Cardiac septum (tissue), 1 donor: ENCODE data around the gene KIDINS220. TPM values are rescaled to one million over a fixed set of nuclear protein-coding genes. Genes with fewer than 3 reads are reported as not detected.

Source experiments
- DNase-seq: peaks from one replicate; pipeline ENCODE4 v3.0.0-alpha.2; 2020; ENCODE audit warnings: low spot score
- intact Hi-C: fragments of 100-400 bp; cut with DNase I; formaldehyde crosslinking; loops from one replicate; pipeline ENCODE4 v1.14.0; 2022
- long read RNA-seq: library from polyadenylated mRNA; unstranded; transcript quantifications from one replicate; pipeline ENCODE4 v2.0.0, GENCODE V29; 2021
- total RNA-seq: library from RNA; stranded (reverse); fragmentation: NEBNext Ultra II Directional; extraction: Animal tissue kit (Norgen Biotek cat#: 25700); gene quantifications from one replicate; pipeline ENCODE4 v1.2.1, GENCODE V29; 2021
- donor health status: DM: no; HTN: no; CAD: no.

The KIDINS220 gene
- 111 TPM for total RNA-seq
- long read RNA-seq, full-length matches to known transcripts = 1 of 136 reads
- long read RNA-seq, partial matches to known transcripts = 73 of 136 reads
- long read RNA-seq, other reads (novel, unspliced or antisense) = 62 of 136 reads

DNA sequence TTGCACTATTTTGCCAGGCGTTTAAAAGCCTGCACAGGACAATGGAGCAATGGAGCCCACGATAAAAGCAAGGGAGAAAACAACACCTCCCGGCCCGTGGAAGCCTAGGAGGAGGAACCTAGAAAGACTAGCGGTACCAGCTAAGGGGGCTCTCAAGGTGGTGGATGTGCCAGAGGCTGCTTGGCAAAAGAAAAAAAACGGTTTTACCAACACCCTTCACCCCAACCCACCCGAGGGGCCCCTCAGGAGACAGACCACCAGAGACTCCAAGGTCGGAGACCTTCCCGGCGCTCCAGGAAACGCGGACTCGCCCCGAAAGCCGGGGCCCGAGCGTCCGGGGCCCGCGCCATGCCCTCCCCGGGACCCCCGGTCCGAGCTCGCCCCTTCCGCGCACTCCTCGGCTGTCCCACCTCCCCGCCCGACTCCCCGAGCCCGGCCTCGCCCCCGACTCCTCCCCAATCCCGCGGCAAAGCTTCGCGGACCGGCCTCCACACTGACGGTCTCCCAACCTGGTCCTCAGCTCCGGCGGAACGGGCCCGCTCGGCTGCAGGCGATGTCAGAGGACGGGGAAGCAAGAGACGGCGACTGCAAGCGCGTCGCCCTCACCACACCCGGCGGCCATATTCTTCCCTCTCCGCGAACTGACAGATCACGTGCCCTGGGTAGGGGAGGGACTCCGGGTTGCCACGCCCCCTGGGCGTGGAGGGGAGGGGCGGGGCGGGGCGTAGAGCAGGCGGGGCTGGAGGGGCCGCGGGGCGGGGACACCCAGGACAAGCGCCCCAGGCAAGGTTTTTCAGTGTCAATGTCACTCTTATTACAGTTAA, at the start of gene KIDINS220:
Gene KIDINS220 (minus strand): TSS at position 643 of the 824 bp plus-strand sequence. CDS start 10,520 bp downstream, outside the sequence.
- intact Hi-C loops = no loop called here
- peak; percentile 95 for DNase-seq

DNA sequence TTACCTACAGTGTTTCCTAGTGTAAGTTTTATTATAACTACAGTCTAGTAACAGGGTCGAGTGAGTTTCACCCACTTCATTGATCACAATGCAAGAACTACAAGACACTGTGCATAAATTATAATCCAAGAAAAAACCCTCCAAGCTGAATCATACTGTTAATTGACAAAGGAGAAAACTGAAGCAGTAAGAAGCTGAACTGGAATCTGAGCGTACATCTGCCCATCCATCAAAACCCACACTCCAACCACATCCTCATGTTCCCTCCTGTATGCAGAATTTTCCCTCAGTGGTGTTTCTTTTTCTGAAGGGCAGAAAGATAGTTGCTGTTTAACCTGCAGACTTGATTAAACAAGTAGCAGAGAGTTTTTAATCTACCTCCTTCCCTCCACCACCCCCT, 49.5 kb upstream of the KIDINS220 start:
- intact Hi-C loops = no loop called here
- DNase-seq = no peak

DNA sequence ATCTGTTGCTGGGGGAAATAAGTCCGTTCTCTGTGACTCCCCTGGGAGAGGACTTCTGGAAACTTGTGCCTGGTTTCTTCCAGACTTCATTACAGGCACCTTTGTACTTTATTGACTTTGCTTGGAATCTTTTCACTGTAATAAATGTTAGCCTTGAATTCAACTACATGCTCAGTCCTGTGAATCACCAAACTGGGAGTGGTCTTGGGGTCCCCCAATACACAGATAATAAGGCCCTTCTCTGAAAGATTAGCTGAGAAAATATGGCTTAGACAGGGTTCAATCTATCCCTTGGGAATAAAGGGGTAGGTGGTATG, 48.7 kb upstream of the KIDINS220 start:
- no peak for DNase-seq
- intact Hi-C loops = no loop called here

DNA sequence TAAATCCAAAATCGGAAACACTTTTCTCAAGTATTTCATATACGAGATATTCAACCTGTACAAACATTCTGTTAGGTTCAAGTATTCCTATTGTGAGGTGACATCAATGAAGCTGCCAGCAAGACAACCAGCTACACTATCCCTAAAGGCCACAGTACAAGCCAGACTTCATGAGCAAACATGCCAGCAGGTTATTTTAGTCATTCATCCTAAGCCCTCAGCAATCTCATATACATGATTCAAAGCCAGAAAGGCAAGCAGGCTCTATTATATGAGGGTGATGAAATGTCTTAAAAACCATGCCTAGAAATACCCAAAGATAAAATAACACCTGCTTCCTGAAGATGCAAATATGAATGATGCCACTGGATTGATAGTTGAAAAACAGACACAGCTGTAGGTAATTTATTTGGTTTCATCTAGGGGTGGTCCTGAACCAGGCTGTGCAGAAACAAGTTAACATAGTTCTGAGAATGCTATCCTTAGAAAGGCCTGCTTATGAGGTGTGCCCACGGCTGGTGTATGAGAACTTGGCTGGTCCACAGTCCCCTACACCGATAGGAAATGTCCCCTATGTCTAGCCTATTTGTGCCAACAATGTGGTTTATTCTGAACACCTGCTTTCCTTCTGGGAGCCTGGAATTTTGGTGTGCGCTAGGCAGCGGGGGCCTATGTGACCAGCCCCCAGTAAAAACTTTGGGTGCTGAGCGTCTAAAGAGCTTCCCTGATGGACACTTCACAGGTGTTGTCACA, 48.2 kb upstream of the KIDINS220 start:
- intact Hi-C loops = no loop called here
- DNase-seq = no peak

DNA sequence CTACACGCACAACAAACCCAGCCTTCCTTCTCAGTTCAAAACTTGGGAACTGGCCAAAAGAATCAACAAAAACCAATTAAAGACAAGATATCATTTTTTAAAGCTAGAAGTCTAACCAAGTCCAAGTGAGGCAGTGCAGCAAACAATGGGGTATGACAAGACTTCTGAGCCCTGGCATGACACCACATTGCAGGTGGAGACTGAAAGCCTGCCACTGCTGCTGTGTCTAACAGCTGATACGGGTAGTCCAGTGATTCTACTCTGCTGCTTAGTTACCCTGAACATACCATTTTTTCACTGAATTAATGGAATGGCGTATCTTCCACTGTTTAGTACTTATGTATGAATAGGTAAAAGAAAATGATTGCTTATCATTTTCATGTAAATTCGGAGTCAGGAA, 47.4 kb upstream of the KIDINS220 start:
- intact Hi-C loops = no loop called here

DNA sequence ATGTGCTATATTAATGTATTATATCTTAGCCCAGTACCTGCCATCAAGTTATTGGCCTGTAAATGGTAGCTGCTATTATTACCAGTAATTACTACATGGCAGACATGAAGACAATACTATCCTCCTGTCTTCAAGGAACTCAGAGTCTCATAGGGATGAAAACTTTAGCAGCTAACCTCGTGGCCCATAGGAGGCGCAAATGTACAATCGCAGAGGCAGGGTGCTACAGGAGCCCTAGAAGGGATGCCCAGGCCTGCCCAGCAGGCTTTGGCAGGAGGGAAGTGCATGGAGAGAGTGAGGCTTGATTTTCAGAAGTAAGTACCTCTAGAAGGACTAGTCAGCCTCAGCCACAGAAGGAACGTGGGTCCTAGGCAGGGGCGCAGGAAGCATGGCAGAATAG, 44.7 kb upstream of the KIDINS220 start:
- intact Hi-C loops = no loop called here
- DNase-seq = no peak

More for the DNA sequence above, 47.4 kb upstream of the KIDINS220 start:
- no peak for DNase-seq

DNA sequence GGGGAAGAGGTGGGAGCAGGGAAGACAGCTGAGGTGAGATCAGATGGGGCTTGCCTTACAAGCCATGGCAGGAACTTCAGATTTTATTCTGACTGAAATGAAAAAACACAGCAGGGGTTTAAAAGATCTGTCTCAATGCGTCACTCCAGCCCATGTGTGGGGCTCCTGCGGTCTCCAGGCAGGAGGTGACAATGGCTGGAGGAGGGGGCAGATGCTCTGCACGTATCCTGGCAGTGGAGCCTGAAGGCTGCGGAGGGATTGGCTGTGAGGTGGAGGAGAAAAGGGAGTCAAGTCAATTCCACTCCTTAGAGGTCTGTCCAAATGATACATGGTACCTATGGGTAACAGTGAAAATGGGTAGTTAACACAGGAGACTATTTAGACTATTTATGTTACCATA, 40.5 kb upstream of the KIDINS220 start:
- intact Hi-C loops = loop anchor here (10.0 kb wide), 1 partner anchor 457 kb away; no protein-coding TSS in a partner anchor
- no peak for DNase-seq

DNA sequence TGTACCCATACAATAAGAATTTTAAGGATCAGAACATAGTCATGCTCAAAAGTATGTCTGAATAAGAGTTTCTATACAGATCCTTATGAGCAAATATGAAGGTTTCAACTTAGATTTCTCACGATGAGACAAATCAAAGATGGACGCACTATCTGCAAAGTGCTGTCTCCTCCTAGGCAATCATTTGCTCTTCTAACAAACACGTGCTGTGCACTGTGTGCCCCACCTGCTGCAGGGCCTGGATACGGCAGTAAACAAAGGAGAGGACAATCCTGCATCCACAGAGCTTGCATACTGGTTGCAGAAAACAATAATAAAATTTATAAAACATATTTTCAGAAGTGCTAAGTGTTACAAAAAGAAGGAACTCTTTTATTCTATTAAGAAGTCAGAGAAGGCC, 39.9 kb upstream of the KIDINS220 start:
- intact Hi-C loops = loop anchor here (10.0 kb wide), 1 partner anchor 457 kb away; no protein-coding TSS in a partner anchor
- no peak for DNase-seq

DNA sequence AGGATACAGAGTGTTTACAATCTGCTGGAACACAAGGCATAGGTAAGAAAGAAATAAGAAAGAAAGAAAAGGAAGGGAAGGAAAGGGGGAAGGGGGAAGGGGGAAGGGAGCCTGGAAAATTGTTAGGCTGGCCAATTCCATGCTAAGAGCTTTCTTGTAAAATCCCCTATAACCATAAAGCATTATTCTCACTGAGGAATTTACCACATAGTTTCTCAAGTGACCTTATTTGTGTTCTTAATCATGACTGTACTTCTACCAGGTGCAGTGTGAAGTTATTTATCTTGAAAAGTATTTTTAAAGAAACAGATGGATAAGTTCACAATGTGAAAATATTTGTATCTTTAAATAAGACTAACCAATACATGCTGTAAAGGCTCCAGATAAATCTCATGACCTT, 39.2 kb upstream of the KIDINS220 start:
- DNase-seq = no peak
- intact Hi-C loops = loop anchor here (10.0 kb wide), 1 partner anchor 458 kb away; no protein-coding TSS in a partner anchor

DNA sequence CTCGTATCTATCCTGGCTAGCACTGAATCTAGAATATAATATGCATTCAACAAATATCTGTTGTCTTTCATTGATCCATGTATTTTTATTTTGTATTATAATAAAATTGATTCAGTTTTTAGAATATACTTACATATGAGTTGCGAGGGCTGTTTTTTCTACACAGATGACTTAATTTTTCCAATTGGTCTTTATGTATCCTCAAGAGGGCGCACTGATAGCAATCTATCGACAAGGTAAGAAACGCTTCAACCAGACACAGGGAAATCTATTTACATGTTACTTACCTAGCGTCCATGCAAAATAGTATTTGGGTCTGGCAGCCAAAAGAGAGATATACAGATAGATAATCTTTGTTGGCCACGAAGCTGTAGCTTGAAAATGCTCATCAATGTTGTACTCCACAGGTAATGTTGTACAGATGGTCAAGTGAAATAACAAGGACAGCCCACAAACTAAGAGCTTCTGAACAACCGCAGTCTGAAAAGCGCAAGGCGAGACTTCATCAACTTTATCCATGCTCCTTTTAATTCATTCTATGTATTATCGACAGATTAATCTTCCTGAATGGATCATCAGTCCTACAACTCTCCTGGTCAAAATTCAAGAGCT, 35.5 kb upstream of the KIDINS220 start:
- intact Hi-C loops = loop anchor here (2.0 to 10.0 kb wide), 2 partner anchors 266 to 462 kb away; no protein-coding TSS in a partner anchor
- no peak for DNase-seq

DNA sequence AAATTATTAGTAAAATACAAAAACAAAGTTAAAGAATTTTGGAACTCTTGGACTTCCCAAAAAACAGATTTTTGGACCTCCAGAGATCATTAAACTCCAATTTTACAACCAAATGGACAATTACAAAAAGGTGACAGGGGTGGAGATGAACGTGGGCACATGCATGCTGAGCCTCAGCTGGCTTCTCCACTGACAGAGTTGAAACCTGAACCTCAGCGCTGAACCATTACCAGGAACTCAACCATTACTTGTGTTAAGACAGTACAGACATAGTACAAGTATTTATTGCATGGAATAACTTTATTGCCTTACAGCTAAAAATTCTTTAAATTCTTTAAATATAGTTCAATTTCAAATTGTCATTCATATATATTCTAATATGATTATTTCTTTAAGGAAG, 33.0 kb upstream of the KIDINS220 start:
- DNase-seq = no peak
- intact Hi-C loops = loop anchor here (10.0 kb wide), 1 partner anchor 464 kb away; no protein-coding TSS in a partner anchor

DNA sequence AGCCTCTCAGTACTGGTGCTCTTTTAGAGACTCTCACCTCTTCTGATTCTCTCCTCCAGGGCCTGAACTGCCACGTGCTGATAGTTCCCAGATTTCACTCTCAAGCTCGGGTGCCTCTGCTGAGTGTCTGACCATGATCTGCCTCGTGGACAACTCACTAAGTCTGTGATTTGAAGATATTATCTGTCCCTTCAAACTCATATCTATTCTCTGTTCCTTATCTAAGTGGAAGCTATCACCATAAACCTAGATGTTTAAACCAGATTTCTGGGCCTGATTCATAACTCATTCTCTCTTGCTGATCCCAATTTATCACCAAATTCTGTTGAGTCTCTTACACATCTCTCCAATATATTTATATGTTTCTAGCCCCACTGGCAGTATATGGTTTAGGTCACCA, 29.9 kb upstream of the KIDINS220 start:
- intact Hi-C loops = no loop called here
- no peak for DNase-seq

DNA sequence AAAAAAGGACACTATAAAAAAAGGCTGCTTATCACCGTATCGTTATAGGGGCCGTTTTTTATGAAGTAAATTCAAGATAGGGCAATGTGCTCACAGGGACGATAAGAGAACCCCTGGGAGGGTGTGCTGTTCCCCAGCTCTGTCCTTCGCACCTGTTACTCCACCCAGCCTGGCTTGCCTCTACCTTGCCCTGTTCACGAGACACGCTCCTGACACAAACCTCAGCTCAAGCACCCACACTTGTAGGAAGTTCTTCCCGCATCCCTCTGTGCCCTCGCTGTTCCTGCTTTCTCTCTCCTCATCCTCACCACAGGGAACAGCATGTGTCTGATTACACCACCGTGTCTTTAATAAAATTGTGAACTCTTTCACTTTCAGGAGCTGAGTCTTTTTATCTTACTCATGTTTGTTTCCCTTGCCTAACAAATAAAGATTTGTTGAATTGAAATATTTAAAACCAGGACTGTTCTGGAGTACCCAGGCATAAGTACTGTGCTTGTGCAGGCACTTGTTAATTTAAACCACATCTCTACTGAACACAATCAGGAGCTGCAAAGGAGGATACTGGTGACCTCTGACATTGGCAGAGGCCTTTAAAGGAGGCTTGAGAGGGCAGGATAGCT, 26.0 kb upstream of the KIDINS220 start:
- no peak for DNase-seq
- intact Hi-C loops = no loop called here

DNA sequence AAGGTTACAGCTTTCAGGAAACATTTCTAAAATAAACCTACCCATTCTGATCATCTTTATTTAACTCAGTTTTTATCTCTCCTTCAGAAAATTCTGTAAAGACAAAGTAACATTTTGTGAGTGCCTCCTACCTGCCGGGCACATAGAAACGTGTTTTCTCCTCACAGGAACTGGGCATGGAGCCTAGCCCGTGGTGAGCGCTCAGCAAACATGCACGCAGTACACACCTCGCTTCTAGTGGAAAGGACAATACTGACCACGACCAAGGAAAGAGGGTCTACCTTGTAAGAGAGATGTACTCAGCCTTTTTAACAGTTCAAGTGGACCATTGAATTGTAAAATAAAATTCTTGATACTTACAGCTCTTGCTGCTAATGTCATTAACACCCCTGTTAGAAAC, 24.8 kb upstream of the KIDINS220 start:
- intact Hi-C loops = no loop called here
- no peak for DNase-seq

DNA sequence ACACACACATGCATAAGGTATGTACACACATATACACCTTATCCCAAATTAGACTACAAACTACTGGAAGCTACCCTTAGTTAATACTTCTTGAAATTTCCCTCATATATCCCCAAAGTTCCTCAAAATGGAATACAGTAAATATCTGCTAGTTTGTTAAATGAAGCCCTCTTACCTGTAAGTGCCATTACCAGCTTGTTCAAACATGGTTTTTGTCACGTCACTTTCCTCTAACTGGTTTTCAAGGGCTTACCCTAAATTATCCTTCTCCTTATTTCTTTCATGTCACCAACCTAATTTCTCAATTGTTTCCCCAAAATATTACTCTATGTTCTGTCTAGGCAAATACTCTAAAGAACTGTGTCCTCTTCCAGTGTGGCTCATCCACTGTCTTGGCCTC, 24.4 kb upstream of the KIDINS220 start:
- DNase-seq = no peak
- intact Hi-C loops = no loop called here

DNA sequence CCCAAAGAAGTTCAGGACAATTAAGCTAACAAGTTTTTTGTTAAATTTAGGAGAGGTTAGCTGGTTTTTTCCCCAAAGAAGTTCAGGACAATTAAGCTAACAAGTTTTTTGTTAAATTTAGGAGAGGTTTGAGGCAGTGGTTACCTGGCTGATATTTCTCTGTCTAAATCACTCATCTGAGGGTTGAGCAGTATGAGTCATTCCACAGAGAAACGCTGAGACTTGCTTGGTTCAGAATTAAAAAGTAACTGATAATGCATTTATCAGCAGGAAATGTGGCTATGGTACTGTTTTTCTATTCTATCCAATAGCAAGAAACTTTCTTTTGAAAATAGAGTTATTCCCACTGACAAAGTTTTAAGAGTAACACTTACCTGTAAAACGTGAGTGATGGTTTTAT, 22.8 kb upstream of the KIDINS220 start:
- intact Hi-C loops = no loop called here
- no peak for DNase-seq

DNA sequence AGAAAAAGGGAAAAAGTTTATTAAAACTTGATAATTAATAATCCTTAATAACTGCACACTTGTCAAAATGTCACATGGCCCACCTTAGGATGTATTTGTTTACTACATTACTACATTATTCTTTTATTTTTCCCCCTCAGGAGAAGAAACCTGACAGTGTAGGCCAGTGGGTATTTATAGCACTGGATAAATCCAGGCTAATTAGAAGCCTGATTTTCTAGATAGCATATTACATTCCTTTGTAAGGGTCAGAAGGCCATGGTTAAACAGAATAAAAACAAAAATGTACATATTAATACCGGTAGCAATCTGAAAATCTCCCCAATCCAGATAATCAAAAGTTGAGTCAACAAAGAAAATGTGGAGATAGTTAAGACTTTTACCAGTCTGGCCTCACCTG, 21.5 kb upstream of the KIDINS220 start:
- intact Hi-C loops = no loop called here

DNA sequence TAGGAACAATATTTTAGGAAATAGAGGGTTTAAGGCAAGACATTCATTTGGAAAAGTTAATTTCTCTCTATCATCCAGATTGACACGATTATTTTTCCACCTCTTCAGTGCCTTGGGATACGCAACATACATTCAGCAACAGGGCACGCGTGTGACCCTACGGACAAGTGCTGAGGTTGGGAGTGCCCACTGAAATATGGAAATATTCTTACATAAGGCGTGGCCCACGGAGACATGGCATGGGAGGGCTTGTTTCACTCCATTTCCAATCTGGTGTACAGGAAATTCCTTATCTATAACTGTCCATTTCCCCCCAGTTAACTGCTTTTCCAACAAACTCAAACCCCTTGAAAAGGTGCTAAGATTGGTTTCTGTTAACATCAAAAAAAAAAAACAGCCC, 20.9 kb upstream of the KIDINS220 start:
- intact Hi-C loops = no loop called here
- no peak for DNase-seq

More for the DNA sequence above, 21.5 kb upstream of the KIDINS220 start:
- DNase-seq = no peak

DNA sequence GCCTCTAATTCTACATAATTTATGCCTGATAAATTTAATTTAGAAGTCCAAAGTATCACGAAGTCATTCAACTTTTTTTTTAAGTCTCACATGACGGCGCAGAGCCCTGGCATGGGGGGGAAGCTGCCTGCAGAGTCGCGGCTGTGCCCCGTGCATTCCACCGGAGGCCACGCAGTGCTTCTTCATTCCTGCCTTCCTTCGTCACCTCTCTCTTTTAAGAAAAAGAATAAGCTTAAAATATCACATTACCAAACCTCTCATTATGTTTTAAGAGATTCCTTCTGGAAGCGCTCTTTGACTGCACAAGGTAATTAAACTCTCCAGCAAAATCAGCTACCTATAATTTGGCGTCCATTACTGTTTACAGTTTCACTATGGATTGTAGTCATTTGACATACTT, 20.3 kb upstream of the KIDINS220 start:
- no peak for DNase-seq
- intact Hi-C loops = no loop called here

DNA sequence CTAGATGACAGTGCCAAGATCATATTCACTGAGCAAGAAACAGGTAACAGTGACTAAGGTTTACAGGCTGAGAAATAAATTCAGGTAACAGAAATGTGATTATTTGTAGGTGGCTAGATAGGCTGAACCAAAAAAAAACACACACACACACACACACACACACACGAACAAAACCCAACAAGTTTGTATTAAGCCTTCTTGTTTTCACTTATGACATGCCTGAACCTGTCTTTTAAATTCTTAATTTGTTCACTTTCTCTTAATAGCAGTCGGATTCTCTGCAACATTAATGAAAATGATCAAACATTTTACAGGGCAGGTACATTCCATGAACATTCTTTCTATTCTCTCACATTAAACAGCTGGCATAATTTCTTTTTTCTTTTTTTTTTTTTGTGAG, 18.8 kb upstream of the KIDINS220 start:
- DNase-seq = no peak
- intact Hi-C loops = no loop called here
